Neural cell (in vitro differentiated cells): Measurements from ENCODE around the gene ZNF92.

ENCODE experiments used
- EP300 ChIP-seq: fragments of 450-650 bp; conservative IDR thresholded peaks from 2 replicates; pipeline ENCODE4 v1.6.1; 2014; ENCODE audit warnings: antibody characterized with exemption, mild to moderate bottlenecking, moderate library complexity; ENCODE audit not compliant: poor library complexity, severe bottlenecking
- EZH2 ChIP-seq: fragments of 200-600, 300-800 bp; shearing (Covaris generic), sonication (generic); IDR thresholded peaks from 2 replicates; pipeline ENCODE4 v1.6.1; 2014; ENCODE audit warnings: antibody characterized with exemption, low read length, borderline replicate concordance, mild to moderate bottlenecking; ENCODE audit not compliant: insufficient read depth, poor library complexity, severe bottlenecking
- MXI1 ChIP-seq: fragments of 450-650 bp; conservative IDR thresholded peaks from 2 replicates; pipeline ENCODE4 v1.6.1; 2014; ENCODE audit warnings: antibody characterized with exemption, mild to moderate bottlenecking; ENCODE audit not compliant: poor library complexity, severe bottlenecking
- POLR2AphosphoS5 ChIP-seq: IDR thresholded peaks from 2 replicates; pipeline ENCODE4 v1.6.1; 2012
- TF ChIP-seq, protein P1 (sequence below): fragments of 450-650 bp; IDR thresholded peaks from 2 replicates; pipeline ENCODE4 v1.5.1; 2014; ENCODE audit warnings: antibody characterized with exemption, mild to moderate bottlenecking, moderate library complexity; ENCODE audit not compliant: poor library complexity, severe bottlenecking

DNA sequence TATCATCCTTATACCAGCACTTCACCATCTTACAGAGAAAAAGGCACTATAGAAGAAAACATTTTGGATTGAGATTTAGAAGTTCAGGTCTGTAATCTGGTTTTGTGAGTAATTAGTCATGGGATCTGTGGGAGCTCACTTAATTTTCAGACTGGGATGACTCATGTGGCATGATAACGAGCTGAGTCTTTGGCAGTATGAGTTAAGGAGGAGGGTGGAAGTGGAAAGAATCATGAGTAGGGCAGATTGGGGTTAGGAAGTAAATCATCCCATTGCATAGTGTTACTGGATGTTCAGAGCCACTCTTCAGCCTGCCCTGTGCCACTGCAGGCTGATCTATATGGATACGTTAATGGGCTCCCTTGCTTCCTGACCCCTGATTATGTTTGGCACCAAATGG lies 64.9 kb downstream of the ZNF92 start:
- TF ChIP-seq, protein P1, sequence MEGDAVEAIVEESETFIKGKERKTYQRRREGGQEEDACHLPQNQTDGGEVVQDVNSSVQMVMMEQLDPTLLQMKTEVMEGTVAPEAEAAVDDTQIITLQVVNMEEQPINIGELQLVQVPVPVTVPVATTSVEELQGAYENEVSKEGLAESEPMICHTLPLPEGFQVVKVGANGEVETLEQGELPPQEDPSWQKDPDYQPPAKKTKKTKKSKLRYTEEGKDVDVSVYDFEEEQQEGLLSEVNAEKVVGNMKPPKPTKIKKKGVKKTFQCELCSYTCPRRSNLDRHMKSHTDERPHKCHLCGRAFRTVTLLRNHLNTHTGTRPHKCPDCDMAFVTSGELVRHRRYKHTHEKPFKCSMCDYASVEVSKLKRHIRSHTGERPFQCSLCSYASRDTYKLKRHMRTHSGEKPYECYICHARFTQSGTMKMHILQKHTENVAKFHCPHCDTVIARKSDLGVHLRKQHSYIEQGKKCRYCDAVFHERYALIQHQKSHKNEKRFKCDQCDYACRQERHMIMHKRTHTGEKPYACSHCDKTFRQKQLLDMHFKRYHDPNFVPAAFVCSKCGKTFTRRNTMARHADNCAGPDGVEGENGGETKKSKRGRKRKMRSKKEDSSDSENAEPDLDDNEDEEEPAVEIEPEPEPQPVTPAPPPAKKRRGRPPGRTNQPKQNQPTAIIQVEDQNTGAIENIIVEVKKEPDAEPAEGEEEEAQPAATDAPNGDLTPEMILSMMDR: no peak
- TF ChIP-seq EP300 (no peak), EZH2 (no peak), POLR2AphosphoS5 (no peak), MXI1 (no peak)
